ENCODE measurements around the gene AASS. TPM values are rescaled to one million over a fixed set of nuclear protein-coding genes. Genes with fewer than 3 reads are reported as not detected.

AASS gene
- total RNA-seq, 1 donor = 63.0 TPM

DNA sequence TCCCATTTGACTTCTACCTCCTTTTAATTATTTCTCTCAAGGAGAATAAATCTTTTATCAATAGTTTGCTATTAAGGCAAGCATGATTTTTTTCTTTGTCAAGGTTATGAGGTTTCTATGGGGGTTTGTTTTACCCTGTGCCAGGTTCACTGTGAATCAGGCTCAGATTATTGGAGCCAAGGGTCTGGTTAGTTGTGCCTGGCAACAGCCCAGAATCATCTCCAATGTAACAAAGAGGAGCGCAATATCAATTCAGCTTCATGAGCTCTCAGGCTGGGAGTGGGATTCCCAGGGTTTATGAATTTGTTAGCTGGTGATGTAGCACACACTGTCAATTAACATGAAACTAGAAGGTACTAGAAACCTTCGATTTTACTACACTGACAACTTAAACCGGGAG is 73.2 kb downstream of the AASS start:
- DNase-seq (ENCODE audit: low read depth) = no peak
- H3K4me3 ChIP-seq (ENCODE audit: low read depth, low read length) = no peak overlapping the region
- TF ChIP-seq, protein P1, sequence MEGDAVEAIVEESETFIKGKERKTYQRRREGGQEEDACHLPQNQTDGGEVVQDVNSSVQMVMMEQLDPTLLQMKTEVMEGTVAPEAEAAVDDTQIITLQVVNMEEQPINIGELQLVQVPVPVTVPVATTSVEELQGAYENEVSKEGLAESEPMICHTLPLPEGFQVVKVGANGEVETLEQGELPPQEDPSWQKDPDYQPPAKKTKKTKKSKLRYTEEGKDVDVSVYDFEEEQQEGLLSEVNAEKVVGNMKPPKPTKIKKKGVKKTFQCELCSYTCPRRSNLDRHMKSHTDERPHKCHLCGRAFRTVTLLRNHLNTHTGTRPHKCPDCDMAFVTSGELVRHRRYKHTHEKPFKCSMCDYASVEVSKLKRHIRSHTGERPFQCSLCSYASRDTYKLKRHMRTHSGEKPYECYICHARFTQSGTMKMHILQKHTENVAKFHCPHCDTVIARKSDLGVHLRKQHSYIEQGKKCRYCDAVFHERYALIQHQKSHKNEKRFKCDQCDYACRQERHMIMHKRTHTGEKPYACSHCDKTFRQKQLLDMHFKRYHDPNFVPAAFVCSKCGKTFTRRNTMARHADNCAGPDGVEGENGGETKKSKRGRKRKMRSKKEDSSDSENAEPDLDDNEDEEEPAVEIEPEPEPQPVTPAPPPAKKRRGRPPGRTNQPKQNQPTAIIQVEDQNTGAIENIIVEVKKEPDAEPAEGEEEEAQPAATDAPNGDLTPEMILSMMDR (IDR thresholded peaks at IDR 0.05; ENCODE audit: insufficient read depth, low read depth, low read length) = no peak

DNA sequence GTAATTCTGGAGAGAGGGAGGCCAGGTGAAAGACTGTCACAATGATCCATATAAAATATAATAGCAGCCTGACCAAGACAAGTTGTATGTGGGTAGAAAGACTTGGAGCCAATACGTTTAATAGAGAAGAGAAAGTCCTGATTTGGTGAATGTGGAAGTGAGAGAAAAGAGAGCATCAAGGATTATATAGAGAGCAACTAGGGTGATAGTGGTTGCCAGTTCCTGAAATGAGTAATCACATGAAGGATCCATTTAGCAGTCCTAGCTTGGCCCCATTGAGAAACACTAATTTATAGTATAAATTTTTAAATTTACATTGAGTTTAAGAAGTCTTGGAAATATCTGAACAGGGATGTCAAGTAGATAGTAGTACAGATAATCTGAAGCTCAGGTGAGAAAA is 74.0 kb downstream of the AASS start:
- H3K4me3 ChIP-seq (ENCODE audit: low read depth, low read length) = no peak overlapping the region
- TF ChIP-seq, protein P1 (IDR thresholded peaks at IDR 0.05; ENCODE audit: insufficient read depth, low read depth, low read length) = no peak
- DNase-seq (ENCODE audit: low read depth) = no peak

DNA sequence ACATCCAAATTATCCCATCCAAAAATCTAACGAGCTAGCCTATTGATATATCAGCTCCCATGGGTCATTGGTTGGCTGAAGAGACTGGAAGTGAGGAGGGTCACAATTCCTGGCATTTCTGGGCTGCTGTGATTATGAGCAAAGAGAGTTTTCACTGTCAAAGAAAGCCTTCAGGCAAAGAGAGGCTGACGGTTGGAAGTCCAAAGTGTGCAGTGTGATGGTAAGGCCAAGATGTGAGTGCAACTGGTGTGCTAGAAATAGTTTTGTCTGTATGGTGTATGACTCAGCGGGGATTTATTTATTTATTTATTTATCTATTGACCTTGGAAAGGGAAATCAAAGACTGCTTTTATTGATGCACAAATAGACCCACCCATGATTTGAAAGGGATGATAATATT is 75.0 kb downstream of the AASS start:
- no peak overlapping the region for H3K4me3 ChIP-seq (ENCODE audit: low read depth, low read length)
- TF ChIP-seq, protein P1 (IDR thresholded peaks at IDR 0.05; ENCODE audit: insufficient read depth, low read depth, low read length) = no peak
- DNase-seq (ENCODE audit: low read depth) = no peak

DNA sequence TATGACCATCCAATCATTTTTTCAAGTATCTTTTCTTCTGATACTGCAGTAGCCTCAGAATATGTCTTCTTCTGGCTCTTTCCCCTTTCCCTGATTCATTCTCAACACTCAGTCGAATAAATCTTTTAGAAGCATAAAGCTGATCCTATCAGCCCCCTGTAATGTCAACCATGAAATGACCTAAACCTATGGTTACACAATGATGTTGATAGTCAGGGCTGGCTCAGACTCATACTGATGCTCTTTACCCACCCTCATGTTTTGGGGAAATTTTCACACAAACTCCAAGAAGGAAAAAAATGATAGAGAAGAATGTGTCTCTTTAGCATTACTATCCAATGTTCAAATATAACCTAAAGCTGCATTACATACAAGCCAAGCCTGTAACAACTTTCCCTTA is 76.0 kb downstream of the AASS start:
- DNase-seq (ENCODE audit: low read depth) = no peak
- TF ChIP-seq, protein P1 (IDR thresholded peaks at IDR 0.05; ENCODE audit: insufficient read depth, low read depth, low read length) = no peak
- no peak overlapping the region for H3K4me3 ChIP-seq (ENCODE audit: low read depth, low read length)

DNA sequence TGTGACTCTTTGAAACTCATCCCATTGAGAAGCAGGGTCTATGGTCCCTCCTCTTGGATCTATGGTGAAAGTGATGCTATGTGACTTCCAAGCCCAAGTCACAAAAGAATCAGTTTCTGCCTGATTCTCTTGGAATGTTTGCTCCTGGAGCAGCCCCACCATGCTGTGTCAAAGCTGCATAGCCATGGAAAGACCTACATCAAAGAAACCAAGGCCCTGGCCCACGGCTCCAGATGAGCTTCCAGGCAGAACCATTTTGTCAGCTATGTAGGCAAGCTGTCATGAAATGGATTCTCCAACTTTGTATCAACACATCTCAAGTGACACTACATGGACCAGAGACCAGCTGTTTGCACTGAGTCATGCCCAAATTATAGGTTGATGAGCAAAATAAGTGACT is 77.0 kb downstream of the AASS start:
- H3K4me3 ChIP-seq (ENCODE audit: low read depth, low read length) = no peak overlapping the region
- TF ChIP-seq, protein P1 (IDR thresholded peaks at IDR 0.05; ENCODE audit: insufficient read depth, low read depth, low read length) = no peak
- DNase-seq (ENCODE audit: low read depth) = no peak

DNA sequence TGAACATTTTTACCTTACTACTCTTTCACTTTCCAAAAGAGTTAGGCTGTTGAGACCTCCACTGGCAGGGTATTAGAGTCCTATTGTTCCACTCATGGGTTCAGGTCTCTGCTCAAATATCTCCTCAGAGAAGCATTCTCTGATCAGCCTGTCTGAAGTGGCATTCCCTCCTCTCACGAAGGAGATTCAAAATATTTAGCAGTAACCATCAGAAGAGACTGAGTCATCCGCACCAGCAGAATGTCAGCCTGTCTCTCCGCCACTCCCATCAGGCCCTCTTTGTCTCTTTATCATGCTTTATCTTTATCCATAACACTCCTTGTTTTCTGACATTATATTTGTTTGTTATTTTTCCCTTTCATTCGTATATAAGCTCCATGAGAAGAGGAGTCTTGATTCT is 79.1 kb downstream of the AASS start:
- TF ChIP-seq, protein P1 (IDR thresholded peaks at IDR 0.05; ENCODE audit: insufficient read depth, low read depth, low read length) = no peak
- no peak for DNase-seq (ENCODE audit: low read depth)
- no peak overlapping the region for H3K4me3 ChIP-seq (ENCODE audit: low read depth, low read length)

DNA sequence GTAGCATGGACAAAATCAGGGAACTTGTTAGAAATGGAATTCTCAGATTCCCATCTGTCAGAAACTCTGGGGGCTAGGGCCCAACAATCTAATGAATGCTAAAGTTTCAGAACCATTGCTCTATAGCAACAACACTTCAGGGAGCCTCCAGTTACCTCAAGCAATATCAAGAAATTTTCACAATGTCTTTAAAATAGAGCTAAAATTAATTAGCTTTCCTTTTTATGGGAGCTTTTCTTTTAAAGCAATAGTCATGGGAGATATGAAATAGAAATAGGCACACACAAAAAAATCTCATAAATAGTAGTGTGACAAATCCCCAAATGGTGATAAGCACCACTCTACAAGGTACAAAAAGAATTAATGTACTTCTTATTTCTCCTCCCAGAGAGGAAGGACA is 80.9 kb downstream of the AASS start:
- no peak for DNase-seq (ENCODE audit: low read depth)
- H3K4me3 ChIP-seq (ENCODE audit: low read depth, low read length) = no peak overlapping the region
- TF ChIP-seq, protein P1 (IDR thresholded peaks at IDR 0.05; ENCODE audit: insufficient read depth, low read depth, low read length) = no peak
